ENCODE data around the gene ITIH5. TPM values are rescaled to one million over a fixed set of nuclear protein-coding genes. Genes with fewer than 3 reads are reported as not detected.

Gene ITIH5
- polyA plus RNA-seq, 1 experiment = 10.3 TPM

GRCh38 chr10:7625009-7625408, 41.8 kb downstream of the ITIH5 start:
- H3K36me3 ChIP-seq (ENCODE audit: control insufficient read depth, insufficient read depth, low read length) = no peaks in the 10 kb centered on the region
- ChIA-PET CTCF (no interaction called here), POLR2A (no interaction called here)
- TF ChIP-seq, protein P1, sequence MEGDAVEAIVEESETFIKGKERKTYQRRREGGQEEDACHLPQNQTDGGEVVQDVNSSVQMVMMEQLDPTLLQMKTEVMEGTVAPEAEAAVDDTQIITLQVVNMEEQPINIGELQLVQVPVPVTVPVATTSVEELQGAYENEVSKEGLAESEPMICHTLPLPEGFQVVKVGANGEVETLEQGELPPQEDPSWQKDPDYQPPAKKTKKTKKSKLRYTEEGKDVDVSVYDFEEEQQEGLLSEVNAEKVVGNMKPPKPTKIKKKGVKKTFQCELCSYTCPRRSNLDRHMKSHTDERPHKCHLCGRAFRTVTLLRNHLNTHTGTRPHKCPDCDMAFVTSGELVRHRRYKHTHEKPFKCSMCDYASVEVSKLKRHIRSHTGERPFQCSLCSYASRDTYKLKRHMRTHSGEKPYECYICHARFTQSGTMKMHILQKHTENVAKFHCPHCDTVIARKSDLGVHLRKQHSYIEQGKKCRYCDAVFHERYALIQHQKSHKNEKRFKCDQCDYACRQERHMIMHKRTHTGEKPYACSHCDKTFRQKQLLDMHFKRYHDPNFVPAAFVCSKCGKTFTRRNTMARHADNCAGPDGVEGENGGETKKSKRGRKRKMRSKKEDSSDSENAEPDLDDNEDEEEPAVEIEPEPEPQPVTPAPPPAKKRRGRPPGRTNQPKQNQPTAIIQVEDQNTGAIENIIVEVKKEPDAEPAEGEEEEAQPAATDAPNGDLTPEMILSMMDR (IDR thresholded peaks at IDR 0.05; ENCODE audit: insufficient read depth, low read depth, low read length) = no peak
- H3K27me3 ChIP-seq (ENCODE audit: control insufficient read depth, insufficient read depth, low read length) = no peaks in the 10 kb centered on the region
- DNase-seq (ENCODE audit: low read depth) = no peak
- H3K4me3 ChIP-seq (ENCODE audit: low read depth, low read length) = no peak overlapping the region

DNA sequence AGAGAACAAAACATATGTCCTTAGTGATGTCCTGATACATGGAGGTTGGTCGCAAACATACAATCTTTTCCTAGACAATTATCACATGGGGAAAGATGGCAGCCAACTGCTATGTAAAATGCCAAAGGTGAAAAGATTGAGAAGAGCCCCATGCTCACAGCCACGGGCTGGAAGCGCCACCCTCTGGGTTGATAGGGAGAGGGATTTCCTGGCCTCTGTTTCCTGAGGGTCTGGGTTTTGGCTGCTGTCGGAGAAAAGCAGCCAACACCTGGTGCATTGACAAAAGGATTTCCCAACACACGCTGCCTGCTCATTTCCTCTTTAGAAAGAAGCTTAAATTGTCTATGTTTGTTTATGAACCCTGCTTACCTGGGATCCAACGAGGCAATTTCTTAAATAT, 43.8 kb downstream of the ITIH5 start:
- DNase-seq (ENCODE audit: low read depth) = no peak
- H3K36me3 ChIP-seq (ENCODE audit: control insufficient read depth, insufficient read depth, low read length) = no peaks in the 10 kb centered on the region
- TF ChIP-seq, protein P1 (IDR thresholded peaks at IDR 0.05; ENCODE audit: insufficient read depth, low read depth, low read length) = no peak
- H3K4me3 ChIP-seq (ENCODE audit: low read depth, low read length) = no peak overlapping the region
- H3K27me3 ChIP-seq (ENCODE audit: control insufficient read depth, insufficient read depth, low read length) = no peaks in the 10 kb centered on the region
- ChIA-PET CTCF (interaction anchor here (0.8 to 1.3 kb wide), 2 partner anchors 9 to 11 kb away, joined by 3 to 4 read pairs; no protein-coding TSS in a partner anchor), POLR2A (no interaction called here)

GRCh38 chr10:7618461-7618860, 48.3 kb downstream of the ITIH5 start:
- DNase-seq (ENCODE audit: low read depth) = peak; percentile 18
- POLR2A ChIA-PET = no interaction called here
- no peak overlapping the region for H3K4me3 ChIP-seq (ENCODE audit: low read depth, low read length)
- H3K27me3 ChIP-seq (ENCODE audit: control insufficient read depth, insufficient read depth, low read length) = no peaks in the 10 kb centered on the region
- CTCF ChIA-PET = no interaction called here
- TF ChIP-seq, protein P1 (IDR thresholded peaks at IDR 0.05; ENCODE audit: insufficient read depth, low read depth, low read length) = no peak
- no peaks in the 10 kb centered on the region for H3K36me3 ChIP-seq (ENCODE audit: control insufficient read depth, insufficient read depth, low read length)

GRCh38 chr10:7611909-7612308, 54.9 kb downstream of the ITIH5 start:
- H3K27me3 ChIP-seq (ENCODE audit: control insufficient read depth, insufficient read depth, low read length) = no peaks in the 10 kb centered on the region
- DNase-seq (ENCODE audit: low read depth) = no peak
- no peak overlapping the region for H3K4me3 ChIP-seq (ENCODE audit: low read depth, low read length)
- TF ChIP-seq, protein P1 (IDR thresholded peaks at IDR 0.05; ENCODE audit: insufficient read depth, low read depth, low read length) = no peak
- no peaks in the 10 kb centered on the region for H3K36me3 ChIP-seq (ENCODE audit: control insufficient read depth, insufficient read depth, low read length)
- ChIA-PET POLR2A (no interaction called here), CTCF (interaction anchor here (0.6 to 4.8 kb wide), 5 partner anchors 11 to 1198 kb away, joined by 3 to 18 read pairs (median 4); no protein-coding TSS in a partner anchor)

- Histone ChIP-seq H3K27me3 (ENCODE audit: control insufficient read depth, insufficient read depth, low read length) (no peaks in the 10 kb centered on the region), H3K36me3 (ENCODE audit: control insufficient read depth, insufficient read depth, low read length) (no peaks in the 10 kb centered on the region), H3K4me3 (ENCODE audit: low read depth, low read length) (no peak overlapping the region)
- POLR2A ChIA-PET = no interaction called here
- TF ChIP-seq, protein P1 (IDR thresholded peaks at IDR 0.05; ENCODE audit: insufficient read depth, low read depth, low read length) = no peak
- peak; percentile 96 for DNase-seq (ENCODE audit: low read depth)
- CTCF ChIA-PET = interaction anchor here (0.6 to 4.8 kb wide), 3 partner anchors 10 to 85 kb away, joined by 3 to 18 read pairs (median 5); no protein-coding TSS in a partner anchor
These were observed 55.9 kb downstream of the ITIH5 start for GRCh38 chr10:7610651-7611389.

Data from BJ (cell line).